ENCODE data around the gene KRT20. TPM values are rescaled to one million over a fixed set of nuclear protein-coding genes. Genes with fewer than 3 reads are reported as not detected.

The KRT20 gene
- polyA plus RNA-seq, 1 donor (not counting 4 experiments of a cell fraction or from before 2014, with no cell fraction given) = not detected

GRCh38 chr17:40912486-40913210 is 27.6 kb upstream of the KRT20 start:
- dilution Hi-C loops (cut with MboI; ENCODE audit: extremely low pct_ligation_motif_present, low sequenced_read_pairs) = no loop called here
- Histone ChIP-seq H3K4me2 (ENCODE audit: control insufficient read depth, extremely low read depth, insufficient read depth, low read depth, low read length) (no peak overlapping the region), H3K9me1 (ENCODE audit: control insufficient read depth, extremely low read depth, insufficient read depth, low read length) (no peaks in the 10 kb centered on the region), H3K9ac (ENCODE audit: control insufficient read depth, extremely low read depth, insufficient read depth, low read length) (no peak overlapping the region), H3K79me2 (ENCODE audit: control insufficient read depth, insufficient read depth, low read length) (no peaks in the 10 kb centered on the region), H3K4me3 (ENCODE audit: control insufficient read depth in 2 of 3, extremely low read depth in 1 of 3, insufficient read depth in 2 of 3, low read depth in 1 of 3, low read length in 3 of 3) (no peak overlapping the region), H3K27ac (ENCODE audit: control insufficient read depth, insufficient read depth, low read length) (no peak overlapping the region), H3K27me3 (ENCODE audit: control insufficient read depth, extremely low read depth, insufficient read depth, low read length) (no peaks in the 10 kb centered on the region), H2AFZ (ENCODE audit: control insufficient read depth, low read length) (no peak overlapping the region), H3K4me1 (ENCODE audit: control insufficient read depth, extremely low read depth, insufficient read depth, low read length) (peaks cover 58% of the 10 kb centered on the region), H3K36me3 (ENCODE audit: control insufficient read depth in 2 of 2, extremely low read depth in 1 of 2, insufficient read depth in 2 of 2, low read length in 2 of 2) (no peaks in the 10 kb centered on the region), H3K9me3 (ENCODE audit: control insufficient read depth, low read depth, low read length) (no peaks in the 10 kb centered on the region), H4K20me1 (ENCODE audit: control insufficient read depth, extremely low read depth, insufficient read depth, low read length) (no peaks in the 10 kb centered on the region)
- no peak for DNase-seq (ENCODE audit: low read depth, low spot score)
- no peak for TF ChIP-seq EZH2 (IDR thresholded peaks at IDR 0.05; ENCODE audit: low read length)
- no peak for TF ChIP-seq CTCF (optimal IDR thresholded peaks at IDR 0.05 in 1 of 3, IDR thresholded peaks at IDR 0.05 in 1 of 3, conservative IDR thresholded peaks at IDR 0.05 in 1 of 3; ENCODE audit: extremely low read depth in 1 of 3, insufficient read depth in 2 of 3, low read length in 3 of 3)
- no peak for FAIRE-seq

- H3K9ac ChIP-seq (ENCODE audit: control insufficient read depth, extremely low read depth, insufficient read depth, low read length) = peak overlapping the region; percentile 67
- no peaks in the 10 kb centered on the region for H4K20me1 ChIP-seq (ENCODE audit: control insufficient read depth, extremely low read depth, insufficient read depth, low read length)
- H3K36me3 ChIP-seq (ENCODE audit: control insufficient read depth in 2 of 2, extremely low read depth in 1 of 2, insufficient read depth in 2 of 2, low read length in 2 of 2) = no peaks in the 10 kb centered on the region
- H2AFZ ChIP-seq (ENCODE audit: control insufficient read depth, low read length) = peak overlapping the region; percentile 70
- H3K9me3 ChIP-seq (ENCODE audit: control insufficient read depth, low read depth, low read length) = no peaks in the 10 kb centered on the region
- H3K4me1 ChIP-seq (ENCODE audit: control insufficient read depth, extremely low read depth, insufficient read depth, low read length) = peaks cover 45% of the 10 kb centered on the region
- peak overlapping the region in 2 of 3 experiments; percentile 6 to 7 for H3K4me3 ChIP-seq (ENCODE audit: control insufficient read depth in 2 of 3, extremely low read depth in 1 of 3, insufficient read depth in 2 of 3, low read depth in 1 of 3, low read length in 3 of 3)
- dilution Hi-C loops (cut with MboI; ENCODE audit: extremely low pct_ligation_motif_present, low sequenced_read_pairs) = no loop called here
- H3K9me1 ChIP-seq (ENCODE audit: control insufficient read depth, extremely low read depth, insufficient read depth, low read length) = no peaks in the 10 kb centered on the region
- peak overlapping the region; percentile 46 for H3K4me2 ChIP-seq (ENCODE audit: control insufficient read depth, extremely low read depth, insufficient read depth, low read depth, low read length)
- H3K27me3 ChIP-seq (ENCODE audit: control insufficient read depth, extremely low read depth, insufficient read depth, low read length) = no peaks in the 10 kb centered on the region
- no peaks in the 10 kb centered on the region for H3K79me2 ChIP-seq (ENCODE audit: control insufficient read depth, insufficient read depth, low read length)
- H3K27ac ChIP-seq (ENCODE audit: control insufficient read depth, insufficient read depth, low read length) = peak overlapping the region; percentile 71
- DNase-seq (ENCODE audit: low read depth, low spot score) (no peak), FAIRE-seq (peak; percentile 62)
- TF ChIP-seq CTCF (optimal IDR thresholded peaks at IDR 0.05 in 1 of 3, IDR thresholded peaks at IDR 0.05 in 1 of 3, conservative IDR thresholded peaks at IDR 0.05 in 1 of 3; ENCODE audit: extremely low read depth in 1 of 3, insufficient read depth in 2 of 3, low read length in 3 of 3) = no peak
- TF ChIP-seq EZH2 (IDR thresholded peaks at IDR 0.05; ENCODE audit: low read length) = no peak
Measured at GRCh38 chr17:40910441-40910841, 25.4 kb upstream of the KRT20 start.

Measured in keratinocyte (primary cell).